ENCODE measurements around the gene DLAT.
"Not testable (repeated sequence)": the region's sequence is repeated elsewhere in the genome, so short reads cannot be mapped to it uniquely, and the experiment has no call there.

DLAT gene

DNA sequence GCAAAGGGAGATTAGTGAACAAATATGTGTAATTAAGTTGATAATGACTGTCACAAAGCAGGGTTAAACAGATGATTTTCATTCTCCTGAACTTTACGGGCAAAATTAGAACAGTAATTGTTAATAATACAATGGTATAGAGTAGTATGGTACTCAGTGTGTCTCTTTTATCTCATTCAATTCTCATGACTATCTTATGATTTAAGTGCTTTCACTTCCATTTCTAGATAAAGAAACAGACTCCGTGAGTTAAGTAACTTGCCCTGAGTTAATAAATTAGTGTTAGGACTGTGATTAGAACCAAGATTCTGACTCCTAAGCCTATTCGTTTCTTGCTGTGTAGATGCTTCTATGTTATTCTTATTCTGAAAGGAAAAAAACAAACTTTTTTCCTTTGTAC, 26.6 kb downstream of the DLAT start:
- DNase-seq: no peak

DNA sequence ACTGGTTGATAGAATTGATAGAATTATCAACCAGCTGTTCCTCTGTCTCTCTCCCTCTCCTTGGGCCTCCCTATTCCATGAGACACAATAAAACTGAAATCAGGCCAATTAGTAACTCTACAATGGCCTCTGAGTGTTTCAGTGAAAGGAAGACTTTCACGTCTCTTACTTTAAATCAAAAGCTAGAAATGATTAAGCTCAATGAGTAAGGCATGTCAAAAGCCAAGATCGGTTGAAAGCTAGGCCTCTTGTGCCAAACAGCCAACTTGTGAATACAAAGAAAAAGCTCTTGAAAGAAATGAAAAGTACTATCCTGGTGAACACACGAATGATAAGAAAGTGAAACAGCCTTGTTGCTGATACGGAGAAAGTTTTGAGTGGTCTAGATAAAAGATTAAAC, 32.0 kb downstream of the DLAT start:
- DNase-seq: no peak

DNA sequence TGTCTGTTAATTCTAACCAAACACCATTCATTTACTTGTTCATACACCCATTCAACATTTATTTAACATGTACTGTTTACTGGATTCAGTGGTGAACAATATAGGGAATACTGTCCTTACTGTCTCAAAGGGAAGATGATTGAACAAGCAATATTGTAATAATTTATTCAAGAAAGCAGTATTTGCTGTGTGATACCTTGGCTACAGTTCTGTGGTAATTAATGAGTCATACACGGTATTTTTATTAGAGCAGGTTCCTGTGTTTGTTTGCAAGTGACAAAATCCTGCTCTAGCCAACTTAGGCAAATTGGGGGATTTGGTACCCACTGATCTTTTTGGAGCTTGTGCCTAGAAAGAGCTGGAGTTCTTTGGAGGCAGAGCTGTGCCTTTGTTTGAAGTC, 32.9 kb downstream of the DLAT start:
- DNase-seq: no peak

DNA sequence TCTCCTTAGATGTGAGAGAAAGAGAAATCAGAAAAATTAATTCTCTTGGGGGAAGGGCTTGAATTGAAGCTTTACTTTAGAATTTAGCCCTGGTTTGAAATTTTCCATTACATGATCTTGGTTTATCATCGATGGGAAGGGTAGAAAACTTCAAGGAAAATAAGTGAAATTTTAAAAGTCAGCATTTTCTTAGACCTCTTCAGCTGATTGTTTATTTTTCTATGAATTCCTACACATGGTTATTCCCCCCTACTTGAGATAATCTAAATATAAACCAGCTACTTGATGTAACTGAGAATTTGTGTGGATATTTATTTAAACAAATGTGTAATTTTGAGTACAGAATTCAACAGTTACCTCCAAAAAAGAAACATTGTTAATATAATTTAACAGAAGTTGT, 37.7 kb downstream of the DLAT start:
- DNase-seq: no peak

DNA sequence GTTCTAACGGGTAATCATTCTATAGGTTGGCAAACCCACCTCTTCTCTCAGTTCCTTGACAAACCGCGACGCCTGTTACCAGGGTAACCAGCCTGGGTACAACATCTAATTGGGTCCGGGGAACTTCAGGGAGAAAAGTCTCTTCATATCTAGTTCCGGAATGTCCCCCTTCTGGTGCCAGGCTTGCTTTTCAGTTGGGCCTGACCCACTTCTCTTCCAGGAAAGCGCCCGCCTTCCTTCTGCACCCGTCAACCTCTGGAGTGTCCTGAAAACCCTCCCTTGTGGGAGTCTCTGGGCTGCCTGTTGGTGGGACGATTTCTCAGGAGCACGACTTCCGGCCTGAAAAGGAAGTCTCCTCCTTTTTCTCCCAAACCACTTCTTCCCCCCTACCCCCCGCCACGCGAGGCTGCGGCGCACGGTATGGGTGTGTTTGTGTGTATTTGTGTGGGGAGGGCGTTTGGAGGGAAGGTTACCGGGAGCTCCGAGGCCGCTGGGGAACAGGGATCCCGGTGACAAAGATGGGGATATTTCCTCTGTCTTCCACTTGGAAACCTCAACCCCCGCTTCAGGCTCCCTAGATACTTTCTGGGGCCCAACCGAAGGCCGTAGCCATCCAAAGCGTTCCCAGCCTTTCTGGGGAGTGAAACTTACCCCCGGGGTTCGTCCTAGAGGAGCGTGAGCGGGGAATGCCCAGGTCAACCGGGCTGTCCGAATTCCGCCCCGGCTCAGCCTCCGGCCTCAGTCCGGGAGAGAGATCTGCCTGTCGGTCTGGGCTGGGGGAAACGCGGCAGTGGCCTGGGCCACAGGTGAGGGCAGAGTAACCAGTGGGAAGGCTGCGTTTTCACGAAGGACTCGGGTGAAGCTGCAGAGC, 49.0 kb downstream of the DLAT start, which contains the start of the genes NKAPD1 and PIH1D2:
Gene NKAPD1, plus strand, starts transcription at position 359 of the 871 bp plus-strand sequence. CDS start 1,276 bp downstream, outside the sequence.
Gene PIH1D2, minus strand, starts transcription at position 77 of the 871 bp plus-strand sequence. CDS start 843 bp downstream, outside the sequence.
- DNase-seq: peak; percentile 87

DNA sequence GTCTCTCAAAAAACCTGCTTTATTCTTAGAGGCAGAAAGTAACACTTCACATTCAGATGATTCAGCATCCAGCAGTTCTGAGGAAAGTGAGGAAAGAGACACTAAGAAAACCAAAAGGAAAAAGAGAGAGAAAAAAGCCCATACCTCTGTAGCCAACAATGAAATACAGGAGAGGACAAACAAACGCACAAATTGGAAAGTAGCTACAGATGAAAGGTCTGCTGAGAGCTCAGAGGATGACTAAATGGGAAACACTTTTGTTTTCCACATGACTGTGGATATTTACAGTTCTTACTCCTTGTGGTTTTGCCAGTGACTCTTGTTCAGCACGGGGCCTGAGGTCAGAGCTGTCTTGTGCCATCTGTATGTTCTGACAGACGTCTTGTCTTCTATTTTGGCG, 57.5 kb downstream of the DLAT start:
- DNase-seq: no peak

DNA sequence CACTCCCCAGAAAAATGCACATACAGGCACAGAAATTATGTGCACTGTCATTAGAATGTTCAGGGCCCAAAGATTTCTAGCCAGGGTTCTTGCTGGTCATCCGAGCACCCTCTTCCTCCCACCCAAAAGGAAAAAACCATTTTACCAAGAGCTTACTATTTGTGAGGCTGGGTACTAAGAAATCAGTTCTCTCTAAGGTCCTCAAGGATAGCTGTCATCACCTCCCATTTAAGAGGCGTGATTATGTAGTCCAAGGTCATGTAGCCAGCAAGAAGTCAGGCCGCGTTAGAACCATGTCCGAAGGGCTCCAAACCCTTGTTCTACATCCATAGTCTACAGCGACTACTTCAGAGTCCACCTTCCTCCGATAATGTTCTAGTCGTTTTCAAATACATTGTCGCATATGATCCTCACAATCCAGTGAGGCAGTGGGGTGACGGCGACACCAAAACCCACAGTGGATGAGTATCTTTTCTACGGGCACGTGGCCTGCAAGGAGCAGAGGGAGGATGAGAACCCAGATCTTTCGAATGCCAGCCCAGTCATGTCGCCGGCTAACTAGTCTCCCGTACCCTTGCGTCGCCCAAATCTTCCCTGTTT, 60.7 kb downstream of the DLAT start:
- no peak for DNase-seq

DNA sequence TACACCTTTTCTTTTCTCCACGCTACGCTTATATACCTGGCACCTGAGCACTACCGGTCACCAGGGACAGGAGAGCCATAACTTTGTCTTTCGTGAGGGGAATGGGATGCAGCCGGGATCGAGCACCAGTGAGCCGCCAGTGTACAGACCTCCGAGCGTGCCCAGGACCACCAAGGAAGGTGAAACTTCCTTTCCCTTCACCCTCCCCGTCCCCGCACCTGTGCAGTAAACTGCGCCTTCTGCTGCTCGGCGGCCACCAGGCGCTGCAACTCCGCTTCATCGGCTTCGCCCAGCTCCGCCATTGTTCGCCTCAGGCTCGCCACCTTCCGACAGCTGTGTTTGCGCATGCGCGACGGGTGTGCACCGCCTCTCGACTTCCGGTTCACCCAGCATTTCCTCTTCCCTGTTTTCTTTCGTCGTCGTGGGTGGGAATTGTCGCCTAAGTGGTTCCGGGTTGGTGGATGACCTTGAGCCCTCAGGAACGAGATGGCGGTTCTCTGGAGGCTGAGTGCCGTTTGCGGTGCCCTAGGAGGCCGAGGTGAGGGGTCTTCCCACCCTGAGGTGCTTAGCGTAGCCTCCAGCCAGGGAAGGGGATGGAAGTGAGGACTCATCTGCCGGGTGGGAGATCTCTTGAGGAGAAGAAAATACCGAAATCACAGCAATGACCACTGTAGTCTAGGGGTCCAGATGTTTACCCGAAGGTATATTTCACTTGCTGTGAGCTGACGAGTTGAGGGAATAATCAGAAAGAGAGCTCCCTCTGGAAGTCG, 61.4 kb downstream of the DLAT start, which contains the start of the genes SDHD and TIMM8B:
Gene SDHD, plus strand, starts transcription at position 452 of the 770 bp plus-strand sequence. Its CDS starts 35 bp downstream, at position 487.
Gene TIMM8B, minus strand, starts transcription at position 335 of the 770 bp plus-strand sequence. Its CDS starts 33 bp downstream, at position 302.
- peak; percentile 95 for DNase-seq

DNA sequence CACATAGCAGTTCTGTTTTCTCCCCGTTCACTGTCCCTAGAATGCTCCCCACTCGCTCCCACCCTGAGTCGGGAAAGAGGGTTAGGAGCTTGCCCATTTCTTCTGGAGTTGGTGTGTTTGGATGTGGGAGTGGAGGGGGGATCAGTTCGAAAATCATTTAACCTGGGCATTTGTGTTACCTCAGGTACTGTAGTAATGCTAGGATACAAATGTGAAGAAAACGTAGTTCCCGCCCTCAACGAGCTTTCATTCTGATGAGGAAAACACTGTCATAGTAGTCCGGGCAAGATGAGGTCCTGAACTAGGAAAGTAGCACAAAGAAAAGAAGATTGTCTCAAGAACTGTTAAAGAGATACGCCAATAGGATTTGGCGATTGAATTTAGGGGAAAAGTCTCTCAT, 62.0 kb downstream of the DLAT start:
- no peak for DNase-seq

DNA sequence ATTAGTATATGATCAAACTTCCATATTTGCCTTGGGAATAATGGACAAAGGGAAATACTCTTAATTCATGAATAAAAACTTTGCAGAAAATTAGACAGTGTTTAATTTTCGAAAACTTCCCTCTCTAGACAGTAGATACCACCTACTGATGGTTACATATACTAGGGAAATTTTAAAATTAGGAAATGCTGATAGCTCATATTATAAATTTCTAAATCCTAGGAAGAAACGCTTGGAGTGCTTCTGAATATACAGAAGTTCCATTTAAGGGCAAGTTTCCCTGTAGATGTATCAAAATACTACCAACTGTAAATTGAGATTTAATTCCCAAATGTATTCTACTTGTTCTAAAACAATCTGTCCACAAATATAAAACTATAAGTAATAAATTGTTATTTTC, 70.1 kb downstream of the DLAT start:
- DNase-seq: not testable (repeated sequence)

DNA sequence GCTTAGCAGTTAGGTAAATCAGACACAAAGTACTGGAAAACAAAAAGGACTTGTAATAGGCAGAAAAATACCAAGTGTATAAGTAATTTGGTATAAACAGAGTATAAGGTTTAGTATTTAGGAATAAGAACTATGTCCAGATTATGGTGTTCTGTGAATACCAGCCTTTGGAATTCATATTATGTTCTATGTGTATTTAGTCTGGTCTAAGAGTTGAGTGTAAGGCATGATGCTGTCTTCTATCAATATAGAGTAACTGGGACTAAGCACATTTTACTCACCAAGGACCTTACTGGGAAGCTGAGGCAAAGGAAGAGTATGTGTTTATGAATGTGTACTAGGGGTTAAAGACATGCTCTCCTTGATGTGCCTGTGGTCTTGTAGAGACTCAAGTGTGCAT, 71.0 kb downstream of the DLAT start:
- DNase-seq: no peak

DNA sequence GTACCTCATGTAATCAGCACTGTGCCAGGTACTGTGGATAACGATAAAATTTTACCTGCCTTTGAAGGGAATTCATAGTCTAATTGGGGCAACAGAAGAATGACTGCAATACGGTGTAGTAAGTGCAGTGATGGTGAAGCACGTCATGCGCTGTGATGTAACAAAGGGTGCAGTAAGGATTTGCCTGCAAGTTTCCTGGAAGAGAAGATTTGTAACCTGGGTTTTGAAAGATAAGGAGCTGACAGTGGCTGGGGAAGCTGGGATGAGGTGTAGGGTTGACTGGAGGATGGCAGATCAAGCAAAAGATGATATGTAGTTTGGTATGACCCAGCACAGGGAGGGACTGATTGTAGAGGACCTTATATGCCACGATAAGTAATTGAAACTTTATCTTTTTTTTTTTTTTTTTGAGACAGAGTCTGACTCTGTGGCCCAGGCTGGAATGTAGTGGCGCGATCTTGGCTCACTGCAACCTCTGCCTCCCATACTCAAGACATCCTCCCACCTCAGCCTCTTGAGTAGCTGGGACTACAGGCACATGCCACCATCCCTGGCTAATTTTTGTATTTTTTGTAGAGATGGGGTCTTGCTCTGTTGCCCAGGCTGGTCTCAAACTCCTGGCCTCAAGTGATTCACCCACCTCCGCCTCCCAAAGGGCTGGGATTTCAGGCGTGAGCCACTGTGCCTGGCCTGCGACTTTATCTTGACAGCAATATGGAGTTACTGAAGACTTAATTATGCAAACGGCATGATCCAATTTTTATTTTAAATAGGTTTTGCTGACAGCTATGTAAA, 72.7 kb downstream of the DLAT start:
- no peak for DNase-seq

DNA sequence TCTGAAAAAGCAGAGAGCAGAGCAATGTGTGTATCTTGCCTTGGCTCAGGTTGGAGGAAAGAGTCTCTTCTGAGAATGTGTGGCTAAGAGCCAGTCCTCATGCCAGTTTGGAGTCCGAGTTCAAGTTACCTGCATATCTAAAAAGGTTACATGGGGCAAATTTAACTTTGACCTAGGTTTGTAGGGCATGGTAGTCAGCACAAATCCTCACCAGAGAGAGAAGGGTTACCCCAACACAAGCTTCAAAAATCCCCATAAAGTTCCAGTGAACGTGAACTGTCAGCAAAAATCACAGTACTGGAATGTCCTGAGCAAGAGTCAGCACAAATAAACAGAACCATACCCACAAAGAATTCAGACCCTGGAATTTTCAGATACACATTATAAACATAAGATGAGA, 75.3 kb downstream of the DLAT start:
- DNase-seq: no peak

DNA sequence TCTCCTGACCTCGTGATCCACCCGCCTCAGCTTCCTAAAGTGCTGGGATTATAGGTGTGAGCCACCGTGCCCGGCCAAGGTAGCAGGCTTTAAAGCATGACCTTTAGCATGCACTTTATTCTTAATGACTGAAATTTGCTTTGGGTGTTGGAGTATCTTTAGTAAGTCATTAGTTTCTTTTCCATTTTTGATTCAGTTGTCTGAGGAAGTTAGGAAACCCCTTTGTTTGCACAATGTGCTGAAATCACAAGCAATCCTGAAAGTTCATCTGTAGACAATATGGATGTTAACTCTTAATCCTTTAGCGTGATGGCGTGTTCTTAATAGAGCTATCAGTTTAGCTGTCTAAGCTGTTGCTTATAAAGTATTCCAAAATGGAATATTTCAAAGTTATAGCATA, 78.2 kb downstream of the DLAT start:
- no peak for DNase-seq

DNA sequence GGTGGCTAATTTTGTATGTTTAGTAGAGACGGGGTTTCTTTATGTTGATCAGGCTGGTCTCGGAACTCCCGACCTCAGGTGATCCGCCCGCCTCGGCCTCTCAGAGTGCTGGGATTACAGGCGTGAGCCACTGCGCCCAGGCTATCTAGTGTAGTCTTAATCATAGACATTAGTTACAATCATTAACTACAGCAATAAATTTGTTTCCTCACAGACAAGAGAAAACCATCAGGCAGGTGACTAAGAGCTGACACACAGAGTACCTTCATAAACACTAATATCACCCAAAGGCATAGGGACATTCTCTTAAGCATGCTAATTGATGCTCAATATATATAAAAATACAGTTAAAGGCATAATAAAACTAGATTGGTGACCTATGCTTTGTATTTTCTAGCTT, 80.9 kb downstream of the DLAT start:
- DNase-seq: no peak
